ENCODE results near the gene ISG15. TPM values are rescaled to one million over a fixed set of nuclear protein-coding genes. Genes with fewer than 3 reads are reported as not detected.
A peak's percentile ranks its signal among the peaks of the same experiment; 100 is the strongest.

The ISG15 gene
- total RNA-seq, 2 experiments from 2014 or later, result 30.5 to 51.7 TPM

GRCh38 chr1:1060281-1061000 lies 47.1 kb downstream of the ISG15 start:
- intact Hi-C loops (cut with DNase I, micrococcal nuclease), result no loop called here
- ChIA-PET CTCF (interaction anchor here (0.6 to 0.9 kb wide), 2 partner anchors 63 to 68 kb away, joined by 3 to 4 read pairs; no protein-coding TSS in a partner anchor), POLR2A (no interaction called here)
- H3K4me1 Mint-ChIP-seq, result peaks cover 32% of the 10 kb centered on the region
- no peak overlapping the region for H3K27ac Mint-ChIP-seq
- H3K4me3 Mint-ChIP-seq, result peak overlapping the region; percentile 82
- H3K27me3 Mint-ChIP-seq, result peaks cover 20% of the 10 kb centered on the region
- no peak for DNase-seq
- peaks cover 21% of the 10 kb centered on the region for H3K36me3 Mint-ChIP-seq (ENCODE audit: low read depth)
- H3K9me3 Mint-ChIP-seq (ENCODE audit: low read depth), result no peaks in the 10 kb centered on the region
- no peak for ATAC-seq

GRCh38 chr1:1061682-1062345 lies 48.5 kb downstream of the ISG15 start:
- DNase-seq (peak; percentile 32), ATAC-seq (no peak)
- H3K27ac Mint-ChIP-seq, result peak overlapping the region; percentile 42
- intact Hi-C loops (cut with DNase I, micrococcal nuclease), result loop anchor here in 1 of 2 experiments (2.0 kb wide), 2 partner anchors 29 to 77 kb away; no protein-coding TSS in a partner anchor
- POLR2A ChIA-PET, result no interaction called here
- no peaks in the 10 kb centered on the region for H3K9me3 Mint-ChIP-seq (ENCODE audit: low read depth)
- H3K27me3 Mint-ChIP-seq, result peaks cover 20% of the 10 kb centered on the region
- CTCF ChIA-PET, result interaction anchor here (0.9 to 1.2 kb wide), 2 partner anchors 28 to 46 kb away, joined by 3 read pairs; no protein-coding TSS in a partner anchor
- H3K4me3 Mint-ChIP-seq, result peak overlapping the region; percentile 82
- peaks cover 36% of the 10 kb centered on the region for H3K4me1 Mint-ChIP-seq
- peaks cover 24% of the 10 kb centered on the region for H3K36me3 Mint-ChIP-seq (ENCODE audit: low read depth)

- ChIA-PET POLR2A (no interaction called here), CTCF (interaction anchor here (0.7 to 2.2 kb wide), 5 partner anchors 29 to 244 kb away, joined by 3 to 19 read pairs (median 3); partner anchors contain the start of gene PERM1)
- Mint-ChIP-seq H3K9me3 (ENCODE audit: low read depth) (no peaks in the 10 kb centered on the region), H3K4me3 (peak overlapping the region; percentile 82), H3K36me3 (ENCODE audit: low read depth) (peaks cover 24% of the 10 kb centered on the region), H3K27ac (peak overlapping the region; percentile 79), H3K4me1 (peaks cover 36% of the 10 kb centered on the region), H3K27me3 (peaks cover 19% of the 10 kb centered on the region)
- DNase-seq (peak; percentile 47), ATAC-seq (no peak)
- intact Hi-C loops (cut with DNase I, micrococcal nuclease), result loop anchor here in 1 of 2 experiments (2.0 kb wide), 2 partner anchors 30 to 78 kb away; no protein-coding TSS in a partner anchor
These were observed 49.3 kb downstream of the ISG15 start for GRCh38 chr1:1062348-1063163.

- POLR2A ChIA-PET, result interaction anchor here (0.6 to 1.2 kb wide), 2 partner anchors 30 to 73 kb away, joined by 3 to 5 read pairs; no protein-coding TSS in a partner anchor
- Mint-ChIP-seq H3K36me3 (ENCODE audit: low read depth) (peaks cover 25% of the 10 kb centered on the region), H3K9me3 (ENCODE audit: low read depth) (no peaks in the 10 kb centered on the region), H3K4me3 (peak overlapping the region; percentile 82), H3K27me3 (peaks cover 11% of the 10 kb centered on the region), H3K4me1 (peaks cover 36% of the 10 kb centered on the region), H3K27ac (peak overlapping the region; percentile 79)
- CTCF ChIA-PET, result interaction anchor here (0.7 to 2.2 kb wide), 8 partner anchors 24 to 244 kb away, joined by 3 to 19 read pairs (median 5); partner anchors contain the start of gene PERM1
- intact Hi-C loops (cut with DNase I, micrococcal nuclease), result loop anchor here in 1 of 2 experiments (2.0 kb wide), 2 partner anchors 31 to 79 kb away; no protein-coding TSS in a partner anchor
- no peak for DNase-seq
- peak; percentile 3 for ATAC-seq
These were observed 50.1 kb downstream of the ISG15 start for GRCh38 chr1:1063261-1063944.

Other genes starting within 250 kb of the ISG15 start
- not detected for gene SAMD11, start 89.6 kb upstream of the ISG15 start, total RNA-seq
- 100 to 1,000 TPM; 112 to 134 TPM for gene NOC2L, start 54.2 kb upstream of the ISG15 start, total RNA-seq
- gene KLHL17, start 52.9 kb upstream of the ISG15 start, total RNA-seq, result 10 to 100 TPM; 16.8 to 21.7 TPM
- 1 to 10 TPM; 1.1 to 1.4 TPM for gene PLEKHN1, start 47.0 kb upstream of the ISG15 start, total RNA-seq
- not detected for gene PERM1, start 31.4 kb upstream of the ISG15 start, total RNA-seq
- 1 to 10 TPM; 3.5 to 4.2 TPM for gene HES4, start 13.4 kb upstream of the ISG15 start, total RNA-seq
- gene AGRN, start 6.6 kb downstream of the ISG15 start, total RNA-seq, result 10 to 100 TPM; 22.7 to 24.4 TPM
- not detected for gene RNF223, start 60.8 kb downstream of the ISG15 start, total RNA-seq
- 10 to 100 TPM; 11.3 to 13.5 TPM for gene C1orf159, start 102.6 kb downstream of the ISG15 start, total RNA-seq
- not detected for gene TTLL10, start 160.4 kb downstream of the ISG15 start, total RNA-seq
- gene TNFRSF18, start 193.1 kb downstream of the ISG15 start, total RNA-seq, result 100 to 1,000 TPM in 1 of 2 experiments, 10 to 100 TPM in 1; 95.0 to 164 TPM
- 100 to 1,000 TPM; 340 to 418 TPM for gene TNFRSF4, start 200.7 kb downstream of the ISG15 start, total RNA-seq
- 100 to 1,000 TPM; 108 to 128 TPM for gene SDF4, start 218.5 kb downstream of the ISG15 start, total RNA-seq
- 10 to 100 TPM in 1 of 2 experiments, 1 to 10 TPM in 1; 9.4 to 12.2 TPM for gene B3GALT6, start 218.7 kb downstream of the ISG15 start, total RNA-seq
- gene C1QTNF12, start 233.2 kb downstream of the ISG15 start, total RNA-seq, result 1 to 10 TPM; 1.1 to 1.6 TPM

Measured in activated CD4-positive, alpha-beta T cell treated with anti-CD3 and anti-CD28 coated beads for 36 hours (primary cell).